Vagina (tissue), 2 donors: ENCODE results near the gene REL. TPM values are rescaled to one million over a fixed set of nuclear protein-coding genes. Genes with fewer than 3 reads are reported as not detected.
"Not testable (repeated sequence)": the region's sequence is repeated elsewhere in the genome, so short reads cannot be mapped to it uniquely, and the experiment has no call there.

ENCODE experiments used
- DNase-seq, 2 donors: peaks; one replicate each; pipeline ENCODE4 v3.0.0-alpha.2; 2017; ENCODE audit errors: extremely low spot score in 2 of 2
- H3K27ac ChIP-seq: fragments of 200-600 bp; sonication (generic); one replicate; pipeline ENCODE4 v1.5.1; 2019
- H3K27me3 ChIP-seq: fragments of 200-600 bp; sonication (generic); one replicate; pipeline ENCODE4 v1.5.1; 2019
- H3K36me3 ChIP-seq, 2 donors: fragments of 200-600 bp; sonication (generic); one replicate each; pipeline ENCODE4 v1.5.1; 2017 to 2019
- H3K4me1 ChIP-seq: fragments of 200-600 bp; sonication (generic); one replicate; pipeline ENCODE4 v1.5.1; 2019
- H3K4me3 ChIP-seq, 2 donors: fragments of 200-600 bp; sonication (generic); 1 replicate in 1 of 2; 2 replicates in 1 of 2; pipeline ENCODE4 v1.5.1; 2016 to 2019
- H3K9me3 ChIP-seq: fragments of 200-600 bp; sonication (generic); one replicate; pipeline ENCODE4 v1.5.1; 2019
- CTCF ChIP-seq, 3 experiments: fragments of 450-650 bp in 2 of 3; fragments of 200-600 bp in 1 of 3; sonication (generic) in 1 of 3; IDR thresholded peaks; one replicate each; pipeline ENCODE4 v1.5.1; 2017 to 2019; ENCODE audit warnings: antibody characterized with exemption in 3 of 3, mild to moderate bottlenecking in 2 of 3, moderate library complexity in 2 of 3
- POLR2A ChIP-seq, 2 donors: fragments of 450-650 bp; IDR thresholded peaks; one replicate each; pipeline ENCODE4 v1.6.1; 2017; ENCODE audit warnings: antibody characterized with exemption in 2 of 2, mild to moderate bottlenecking in 2 of 2, moderate library complexity in 2 of 2
- POLR2AphosphoS5 ChIP-seq, 2 donors: sonication (generic); formaldehyde crosslinking; IDR thresholded peaks; one replicate each; pipeline ENCODE4 v1.9.0; 2017; ENCODE audit warnings: antibody characterized with exemption in 2 of 2, mild to moderate bottlenecking in 2 of 2, low read depth in 1 of 2; ENCODE audit not compliant: insufficient read depth in 1 of 2
- intact Hi-C: fragments of 100-400 bp; cut with DNase I; formaldehyde crosslinking; loops from one replicate; pipeline ENCODE4 v1.15.1; 2023
- total RNA-seq: library from RNA; depleted of rRNA; stranded (reverse); fragments of >200 nt; gene quantifications from one replicate; pipeline ENCODE4 v1.2.3, GENCODE V29; 2016

The REL gene
- total RNA-seq, 1 donor from 2014 or later = 29.0 TPM

DNA sequence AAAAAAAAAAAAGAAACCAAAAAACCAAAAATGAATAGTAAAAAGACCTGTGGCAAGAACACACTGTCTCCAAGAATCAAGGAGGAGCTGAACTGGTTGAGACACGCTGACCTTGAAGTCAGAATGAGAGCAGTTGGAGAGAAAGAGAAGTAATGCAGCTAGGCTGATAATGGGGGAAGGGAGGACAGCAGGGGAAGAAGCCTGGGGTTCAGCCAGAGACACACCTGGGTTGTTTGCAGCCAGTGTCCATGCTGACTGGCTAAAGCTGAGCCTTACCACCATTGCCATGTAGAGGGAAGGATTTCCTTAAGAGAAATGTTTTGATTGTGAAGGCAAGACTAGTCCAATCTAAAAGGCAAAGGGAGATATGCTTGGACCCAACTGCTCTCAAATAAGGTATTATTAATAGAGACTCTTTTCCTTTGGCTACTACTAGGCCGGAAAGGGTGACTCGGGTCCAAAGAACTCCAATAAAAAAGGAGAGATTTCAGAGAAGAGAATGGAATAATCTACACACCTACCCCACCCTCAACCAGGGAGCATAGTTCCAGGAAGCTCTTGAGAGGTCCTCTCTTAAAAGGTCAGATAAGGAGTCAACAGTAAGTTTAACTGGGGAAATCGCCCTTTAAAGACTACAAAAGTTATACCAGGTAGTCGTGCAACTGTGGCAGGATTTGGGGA lies 25.2 kb upstream of the REL start:
- Histone ChIP-seq H3K36me3 (no peaks in the 10 kb centered on the region), H3K9me3 (no peaks in the 10 kb centered on the region), H3K27me3 (no peaks in the 10 kb centered on the region), H3K4me1 (no peaks in the 10 kb centered on the region), H3K4me3 (no peak overlapping the region), H3K27ac (no peak overlapping the region)
- TF ChIP-seq CTCF (IDR thresholded peaks at IDR 0.05) (no peak), POLR2AphosphoS5 (IDR thresholded peaks at IDR 0.05; ENCODE audit: insufficient read depth in 1 of 2, low read depth in 1 of 2) (no peak), POLR2A (IDR thresholded peaks at IDR 0.05) (no peak)
- intact Hi-C loops = no loop called here
- DNase-seq = no peak

DNA sequence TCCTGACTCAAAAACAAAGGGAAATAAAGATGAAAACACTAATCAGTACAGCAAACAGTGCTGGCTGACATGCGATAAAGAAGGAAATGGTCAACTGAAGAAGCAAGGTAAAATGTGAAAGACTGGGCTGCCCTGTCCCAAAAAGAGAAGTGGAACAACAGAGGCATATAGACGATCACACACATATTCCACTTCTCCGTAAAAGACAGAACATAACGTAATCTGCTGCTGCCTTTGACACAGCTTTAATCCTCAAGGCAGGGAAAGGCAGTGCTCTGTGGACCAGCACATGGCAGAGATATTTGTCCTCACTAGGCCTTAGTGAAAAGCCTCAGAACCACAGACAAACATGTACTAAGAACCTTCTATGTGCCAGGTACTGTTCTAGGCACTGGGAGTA lies 24.3 kb upstream of the REL start:
- no peaks in the 10 kb centered on the region for H3K36me3 ChIP-seq
- H3K27ac ChIP-seq = no peak overlapping the region
- DNase-seq = no peak
- H3K4me3 ChIP-seq = no peak overlapping the region
- no peaks in the 10 kb centered on the region for H3K9me3 ChIP-seq
- H3K27me3 ChIP-seq = no peaks in the 10 kb centered on the region
- intact Hi-C loops = no loop called here
- TF ChIP-seq POLR2AphosphoS5 (IDR thresholded peaks at IDR 0.05; ENCODE audit: insufficient read depth in 1 of 2, low read depth in 1 of 2) (no peak), CTCF (IDR thresholded peaks at IDR 0.05) (no peak), POLR2A (IDR thresholded peaks at IDR 0.05) (no peak)
- H3K4me1 ChIP-seq = no peaks in the 10 kb centered on the region

- intact Hi-C loops = no loop called here
- Histone ChIP-seq H3K4me1 (no peaks in the 10 kb centered on the region), H3K27ac (no peak overlapping the region), H3K9me3 (no peaks in the 10 kb centered on the region), H3K36me3 (no peaks in the 10 kb centered on the region), H3K4me3 (no peak overlapping the region), H3K27me3 (no peaks in the 10 kb centered on the region)
- TF ChIP-seq POLR2AphosphoS5 (IDR thresholded peaks at IDR 0.05; ENCODE audit: insufficient read depth in 1 of 2, low read depth in 1 of 2) (no peak), CTCF (IDR thresholded peaks at IDR 0.05) (no peak), POLR2A (IDR thresholded peaks at IDR 0.05) (no peak)
- no peak for DNase-seq
These were observed 22.5 kb upstream of the REL start for GRCh38 chr2:60858897-60859311.

DNA sequence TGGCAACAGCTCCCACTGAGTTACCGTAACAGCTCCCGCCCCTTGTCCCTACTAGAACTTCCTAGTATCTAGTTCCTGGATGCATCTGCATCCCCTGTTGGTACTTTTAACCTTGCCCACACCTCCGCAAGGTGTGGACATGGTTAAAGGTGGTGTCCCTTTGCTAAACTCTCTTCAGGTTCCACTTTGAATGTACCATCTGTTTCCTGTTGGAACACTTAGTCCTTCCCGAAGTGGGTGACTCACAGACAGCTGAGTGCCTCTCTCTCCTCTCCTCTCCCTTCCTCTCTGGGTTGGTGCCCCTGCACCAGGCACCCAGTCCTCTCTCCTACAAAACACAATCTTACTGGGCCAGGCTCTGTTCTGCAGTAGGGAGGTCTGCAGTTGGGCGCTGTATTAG lies 19.6 kb upstream of the REL start:
- no peak overlapping the region for H3K27ac ChIP-seq
- H3K4me1 ChIP-seq = no peaks in the 10 kb centered on the region
- no peak for TF ChIP-seq POLR2AphosphoS5 (IDR thresholded peaks at IDR 0.05; ENCODE audit: insufficient read depth in 1 of 2, low read depth in 1 of 2)
- TF ChIP-seq CTCF (IDR thresholded peaks at IDR 0.05) = no peak
- TF ChIP-seq POLR2A (IDR thresholded peaks at IDR 0.05) = no peak
- H3K4me3 ChIP-seq = no peak overlapping the region
- no peaks in the 10 kb centered on the region for H3K9me3 ChIP-seq
- no peaks in the 10 kb centered on the region for H3K36me3 ChIP-seq
- no peak for DNase-seq
- no peaks in the 10 kb centered on the region for H3K27me3 ChIP-seq
- intact Hi-C loops = no loop called here

GRCh38 chr2:60862642-60863041 lies 18.7 kb upstream of the REL start:
- TF ChIP-seq POLR2A (IDR thresholded peaks at IDR 0.05) (no peak), CTCF (IDR thresholded peaks at IDR 0.05) (no peak), POLR2AphosphoS5 (IDR thresholded peaks at IDR 0.05; ENCODE audit: insufficient read depth in 1 of 2, low read depth in 1 of 2) (no peak)
- no peak for DNase-seq
- intact Hi-C loops = no loop called here

DNA sequence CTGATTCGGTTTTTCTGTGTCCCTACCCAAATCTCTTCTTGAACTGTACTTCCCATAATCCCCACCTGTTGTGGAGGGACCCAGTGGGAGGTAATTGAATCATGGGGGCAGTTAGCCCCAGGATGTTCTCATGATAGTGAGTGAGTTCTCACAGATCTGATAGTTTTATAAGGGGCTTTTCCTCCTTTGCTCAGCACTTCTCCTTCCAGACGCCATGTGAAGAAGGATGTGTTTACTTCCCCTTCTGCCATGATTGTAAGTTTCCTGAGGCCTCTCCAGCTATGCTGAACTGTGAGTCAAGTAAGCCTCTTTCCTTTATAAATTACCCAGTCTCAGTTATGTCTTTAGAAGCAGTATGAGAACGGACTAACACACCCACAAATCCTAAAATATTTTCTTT lies 16.0 kb upstream of the REL start:
- intact Hi-C loops, H3K9me3 ChIP-seq, H3K27ac ChIP-seq, H3K4me3 ChIP-seq, H3K27me3 ChIP-seq, H3K36me3 ChIP-seq, H3K4me1 ChIP-seq, DNase-seq: not testable (repeated sequence)

More at GRCh38 chr2:60862642-60863041, 18.7 kb upstream of the REL start:
- Histone ChIP-seq H3K9me3 (no peaks in the 10 kb centered on the region), H3K27me3 (no peaks in the 10 kb centered on the region), H3K4me1 (no peaks in the 10 kb centered on the region), H3K4me3 (no peak overlapping the region), H3K36me3 (no peaks in the 10 kb centered on the region), H3K27ac (no peak overlapping the region)
